Neural progenitor cell (in vitro differentiated cells): ENCODE measurements around the gene C11orf65.

Source experiments
- EZH2 ChIP-seq: fragments of 200-600 bp; sonication (generic); IDR thresholded peaks from 2 replicates; pipeline ENCODE4 v1.6.1; 2017; ENCODE audit warnings: antibody characterized with exemption, mild to moderate bottlenecking, moderate library complexity
- TF ChIP-seq, protein P1 (sequence below): fragments of 200-600 bp; sonication (generic); IDR thresholded peaks from 2 replicates; pipeline ENCODE4 v1.5.1; 2017; ENCODE audit warnings: antibody characterized with exemption, mild to moderate bottlenecking

DNA sequence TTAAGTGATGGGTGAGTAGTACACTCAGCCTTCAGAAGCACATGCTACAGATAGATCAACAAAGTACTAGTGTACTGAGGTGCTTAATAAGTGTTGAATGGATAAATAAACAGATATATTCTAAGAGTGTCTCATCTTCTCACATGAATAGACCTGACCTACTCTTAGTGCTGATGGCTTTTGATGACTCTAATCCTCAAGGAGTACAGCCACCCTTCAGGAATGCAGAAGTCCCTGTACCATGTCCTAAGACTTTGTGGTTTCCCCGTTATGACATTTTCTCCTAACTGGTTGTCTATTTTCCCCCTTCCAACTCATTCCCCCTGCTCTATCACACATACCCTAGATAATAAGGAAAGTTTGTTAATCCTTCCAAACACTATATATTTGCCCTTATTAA is 61.6 kb downstream of the C11orf65 start:
- TF ChIP-seq, protein P1, sequence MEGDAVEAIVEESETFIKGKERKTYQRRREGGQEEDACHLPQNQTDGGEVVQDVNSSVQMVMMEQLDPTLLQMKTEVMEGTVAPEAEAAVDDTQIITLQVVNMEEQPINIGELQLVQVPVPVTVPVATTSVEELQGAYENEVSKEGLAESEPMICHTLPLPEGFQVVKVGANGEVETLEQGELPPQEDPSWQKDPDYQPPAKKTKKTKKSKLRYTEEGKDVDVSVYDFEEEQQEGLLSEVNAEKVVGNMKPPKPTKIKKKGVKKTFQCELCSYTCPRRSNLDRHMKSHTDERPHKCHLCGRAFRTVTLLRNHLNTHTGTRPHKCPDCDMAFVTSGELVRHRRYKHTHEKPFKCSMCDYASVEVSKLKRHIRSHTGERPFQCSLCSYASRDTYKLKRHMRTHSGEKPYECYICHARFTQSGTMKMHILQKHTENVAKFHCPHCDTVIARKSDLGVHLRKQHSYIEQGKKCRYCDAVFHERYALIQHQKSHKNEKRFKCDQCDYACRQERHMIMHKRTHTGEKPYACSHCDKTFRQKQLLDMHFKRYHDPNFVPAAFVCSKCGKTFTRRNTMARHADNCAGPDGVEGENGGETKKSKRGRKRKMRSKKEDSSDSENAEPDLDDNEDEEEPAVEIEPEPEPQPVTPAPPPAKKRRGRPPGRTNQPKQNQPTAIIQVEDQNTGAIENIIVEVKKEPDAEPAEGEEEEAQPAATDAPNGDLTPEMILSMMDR = no peak
- no peak for TF ChIP-seq EZH2
